Breast epithelium (tissue), 3 donors: ENCODE results near the gene RYR3.

Experiments used
- CTCF ChIP-seq, 3 donors: fragments of 450-650 bp; IDR thresholded peaks; one replicate each; pipeline ENCODE4 v1.5.1; 2016 to 2017; ENCODE audit warnings: antibody characterized with exemption in 3 of 3, mild to moderate bottlenecking in 3 of 3, moderate library complexity in 3 of 3
- POLR2A ChIP-seq: fragments of 450-650 bp; IDR thresholded peaks from one replicate; pipeline ENCODE4 v1.6.1; 2016; ENCODE audit warnings: antibody characterized with exemption, mild to moderate bottlenecking, moderate library complexity

GRCh38 chr15:33699145-33699544 lies 388.4 kb downstream of the RYR3 start:
- TF ChIP-seq POLR2A: no peak
- no peak for TF ChIP-seq CTCF (IDR thresholded peaks at IDR 0.05)
